Measurements from ENCODE around the gene P2RX2. TPM values are rescaled to one million over a fixed set of nuclear protein-coding genes. Genes with fewer than 3 reads are reported as not detected.
A peak's percentile ranks its signal among the peaks of the same experiment; 100 is the strongest.
"Not testable (repeated sequence)": the region's sequence is repeated elsewhere in the genome, so short reads cannot be mapped to it uniquely, and the experiment has no call there.

P2RX2 gene
- total and polyA plus RNA-seq, 2 experiments from 2014 or later, result not detected

- no peaks in the 10 kb centered on the region for H3K9me3 ChIP-seq (ENCODE audit: low read depth)
- no peaks in the 10 kb centered on the region for H3K9me2 ChIP-seq (replicated peaks; ENCODE audit: insufficient read depth)
- no peak overlapping the region for H3K4me3 ChIP-seq
- peak overlapping the region; percentile 81 for H3K27ac ChIP-seq
- WGBS (ENCODE audit: low lambda C conversion rate, missing lambda C conversion rate), result 26% methylated on average over 4 of the region's 58 CpGs
- no peaks in the 10 kb centered on the region for H3K79me2 ChIP-seq
- TF ChIP-seq EZH2 (IDR thresholded peaks at IDR 0.05; ENCODE audit: borderline replicate concordance), result no peak
- TF ChIP-seq EZH2phosphoT487 (IDR thresholded peaks at IDR 0.05; ENCODE audit: low read depth, severe bottlenecking, unreplicated experiment), result no peak
- TF ChIP-seq CTCF (IDR thresholded peaks at IDR 0.05; ENCODE audit: poor library complexity), result no peak
- no peaks in the 10 kb centered on the region for H3K36me3 ChIP-seq (replicated peaks; ENCODE audit: insufficient read depth, low read depth)
- no peak overlapping the region for H2AFZ ChIP-seq
- DNase-seq (ENCODE audit: low spot score), result peak; percentile 63
- H3K4me2 ChIP-seq, result peak overlapping the region; percentile 80
- no peaks in the 10 kb centered on the region for H4K20me1 ChIP-seq (ENCODE audit: insufficient read depth, poor library complexity, severe bottlenecking)
- H3K4me1 ChIP-seq (ENCODE audit: insufficient read depth), result no peaks in the 10 kb centered on the region
- H3K27me3 ChIP-seq, result peaks cover 12% of the 10 kb centered on the region
These were observed 21.0 kb upstream of the P2RX2 start for GRCh38 chr12:132597333-132598316.

DNA sequence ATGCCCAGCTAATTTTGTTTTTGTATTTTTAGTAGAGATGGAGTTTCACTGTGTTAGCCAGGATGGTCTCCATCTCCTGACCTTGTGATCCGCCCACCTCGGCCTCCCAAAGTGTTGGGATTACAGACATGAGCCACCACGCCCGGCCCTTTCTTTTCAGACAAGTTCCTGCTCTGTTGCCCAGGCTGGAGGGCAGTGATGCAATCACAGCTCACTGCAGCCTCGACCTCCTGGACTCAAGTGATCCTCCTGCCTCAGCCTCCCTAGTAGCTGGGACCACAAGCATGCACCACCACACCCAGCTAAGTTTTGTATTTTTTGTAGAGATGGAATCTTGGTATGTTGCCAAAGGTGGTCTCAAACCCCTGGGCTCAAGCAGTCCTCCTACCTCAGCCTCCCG, 19.1 kb upstream of the P2RX2 start:
- WGBS (ENCODE audit: low lambda C conversion rate, missing lambda C conversion rate), result 84% methylated on average over 6 of the region's 6 CpGs

GRCh38 chr12:132600048-132601032, 18.2 kb upstream of the P2RX2 start:
- Histone ChIP-seq H3K36me3 (replicated peaks; ENCODE audit: insufficient read depth, low read depth) (no peaks in the 10 kb centered on the region), H3K4me2 (peak overlapping the region; percentile 78), H3K27me3 (peaks cover 18% of the 10 kb centered on the region), H3K27ac (no peak overlapping the region), H3K9me3 (ENCODE audit: low read depth) (no peaks in the 10 kb centered on the region), H4K20me1 (ENCODE audit: insufficient read depth, poor library complexity, severe bottlenecking) (no peaks in the 10 kb centered on the region), H3K79me2 (no peaks in the 10 kb centered on the region), H3K4me1 (ENCODE audit: insufficient read depth) (no peaks in the 10 kb centered on the region), H3K9me2 (replicated peaks; ENCODE audit: insufficient read depth) (no peaks in the 10 kb centered on the region), H2AFZ (peak overlapping the region; percentile 92), H3K4me3 (no peak overlapping the region)
- peak; percentile 85 for DNase-seq (ENCODE audit: low spot score)
- 42% methylated on average over 45 of the region's 45 CpGs for WGBS (ENCODE audit: low lambda C conversion rate, missing lambda C conversion rate)
- TF ChIP-seq EZH2 (IDR thresholded peaks at IDR 0.05; ENCODE audit: borderline replicate concordance) (no peak), CTCF (IDR thresholded peaks at IDR 0.05; ENCODE audit: poor library complexity) (peak; percentile 65), EZH2phosphoT487 (IDR thresholded peaks at IDR 0.05; ENCODE audit: low read depth, severe bottlenecking, unreplicated experiment) (no peak)

More for the DNA sequence above, 19.1 kb upstream of the P2RX2 start:
- not testable (repeated sequence) for DNase-seq (ENCODE audit: low spot score); H3K79me2 ChIP-seq; H2AFZ ChIP-seq; H3K4me3 ChIP-seq; H3K9me3 ChIP-seq (ENCODE audit: low read depth); H3K36me3 ChIP-seq (replicated peaks; ENCODE audit: insufficient read depth, low read depth); H3K4me2 ChIP-seq; H3K4me1 ChIP-seq (ENCODE audit: insufficient read depth); H4K20me1 ChIP-seq (ENCODE audit: insufficient read depth, poor library complexity, severe bottlenecking); H3K27ac ChIP-seq; H3K9me2 ChIP-seq (replicated peaks; ENCODE audit: insufficient read depth)
- peaks cover 12% of the 10 kb centered on the region for H3K27me3 ChIP-seq

Measured in hepatocyte (in vitro differentiated cells).